ENCODE results near the gene FBRSL1. TPM values are rescaled to one million over a fixed set of nuclear protein-coding genes. Genes with fewer than 3 reads are reported as not detected.
"Not testable (repeated sequence)": the region's sequence is repeated elsewhere in the genome, so short reads cannot be mapped to it uniquely, and the experiment has no call there.

The FBRSL1 gene
- total and polyA plus RNA-seq, 3 donors from 2014 or later, result 51.1 to 98.9 (median 88.3) TPM

- H3K4me3 ChIP-seq, result no peak overlapping the region
- WGBS, 2 donors, result 87 to 88% methylated on average over 10 of the region's 10 CpGs
- no peaks in the 10 kb centered on the region for H3K9me3 ChIP-seq
- H3K36me3 ChIP-seq (ENCODE audit: low read depth, missing control alignments), result no peaks in the 10 kb centered on the region
- H3K4me1 ChIP-seq, result no peaks in the 10 kb centered on the region
- H3K27me3 ChIP-seq, result no peaks in the 10 kb centered on the region
- TF ChIP-seq CTCF (IDR thresholded peaks at IDR 0.05) (no peak), POLR2A (IDR thresholded peaks at IDR 0.05) (no peak)
- no peak for DNase-seq
- intact Hi-C loops (cut with DNase I; ENCODE audit: low total_unique reads), result no loop called here
- no peak overlapping the region for H3K27ac ChIP-seq
These were observed 28.4 kb upstream of the FBRSL1 start for GRCh38 chr12:132461526-132461925.

- 79 to 82% methylated on average over 5 of the region's 5 CpGs for WGBS, 2 donors
- intact Hi-C loops (cut with DNase I; ENCODE audit: low total_unique reads), result no loop called here
- Histone ChIP-seq H3K27ac (no peak overlapping the region), H3K27me3 (no peaks in the 10 kb centered on the region), H3K4me1 (no peaks in the 10 kb centered on the region), H3K4me3 (no peak overlapping the region), H3K9me3 (no peaks in the 10 kb centered on the region), H3K36me3 (ENCODE audit: low read depth, missing control alignments) (no peaks in the 10 kb centered on the region)
- DNase-seq, result no peak
- TF ChIP-seq POLR2A (IDR thresholded peaks at IDR 0.05) (no peak), CTCF (IDR thresholded peaks at IDR 0.05) (no peak)
These were observed 27.2 kb upstream of the FBRSL1 start for GRCh38 chr12:132462788-132463187.

GRCh38 chr12:132463284-132463924 is 26.5 kb upstream of the FBRSL1 start:
- intact Hi-C loops (cut with DNase I; ENCODE audit: low total_unique reads); H3K4me3 ChIP-seq; H3K4me1 ChIP-seq; DNase-seq; H3K9me3 ChIP-seq; H3K27ac ChIP-seq; H3K36me3 ChIP-seq (ENCODE audit: low read depth, missing control alignments); H3K27me3 ChIP-seq: not testable (repeated sequence)

- DNase-seq; intact Hi-C loops (cut with DNase I; ENCODE audit: low total_unique reads); H3K36me3 ChIP-seq (ENCODE audit: low read depth, missing control alignments); H3K27me3 ChIP-seq; H3K4me1 ChIP-seq; H3K4me3 ChIP-seq; H3K27ac ChIP-seq; H3K9me3 ChIP-seq: not testable (repeated sequence)
- 81 to 99% methylated on average over 5 of the region's 5 CpGs for WGBS, 2 donors
These were observed 25.6 kb upstream of the FBRSL1 start for GRCh38 chr12:132464304-132464703.

- no peaks in the 10 kb centered on the region for H3K36me3 ChIP-seq (ENCODE audit: low read depth, missing control alignments)
- 81 to 88% methylated on average over 7 to 10 of the region's 10 CpGs for WGBS, 2 donors
- H3K27ac ChIP-seq, result no peak overlapping the region
- H3K4me3 ChIP-seq, result no peak overlapping the region
- H3K9me3 ChIP-seq, result no peaks in the 10 kb centered on the region
- TF ChIP-seq POLR2A (IDR thresholded peaks at IDR 0.05), result no peak
- no peak for DNase-seq
- H3K27me3 ChIP-seq, result no peaks in the 10 kb centered on the region
- intact Hi-C loops (cut with DNase I; ENCODE audit: low total_unique reads), result no loop called here
- no peaks in the 10 kb centered on the region for H3K4me1 ChIP-seq
These were observed 25.1 kb upstream of the FBRSL1 start for GRCh38 chr12:132464820-132465219.

GRCh38 chr12:132465269-132466190 is 24.4 kb upstream of the FBRSL1 start:
- no peak overlapping the region for H3K4me3 ChIP-seq
- H3K27ac ChIP-seq, result no peak overlapping the region
- no peak for DNase-seq
- 63 to 72% methylated on average over 8 to 17 of the region's 17 CpGs for WGBS, 2 donors
- H3K36me3 ChIP-seq (ENCODE audit: low read depth, missing control alignments), result no peaks in the 10 kb centered on the region
- H3K9me3 ChIP-seq, result no peaks in the 10 kb centered on the region
- intact Hi-C loops (cut with DNase I; ENCODE audit: low total_unique reads), result no loop called here
- H3K27me3 ChIP-seq, result no peaks in the 10 kb centered on the region
- H3K4me1 ChIP-seq, result no peaks in the 10 kb centered on the region
- no peak for TF ChIP-seq CTCF (IDR thresholded peaks at IDR 0.05)
- no peak for TF ChIP-seq POLR2A (IDR thresholded peaks at IDR 0.05)
